NCI-H2107 treated with DMSO at 0.1 percent for 48 hours (cell line): ENCODE data around the gene FCAMR.

Source experiments
- DNase-seq: peaks from one replicate; lab custom pipeline; 2025; ENCODE audit not compliant: unreplicated experiment; lab: John Stamatoyannopoulos, UW

FCAMR gene

DNA sequence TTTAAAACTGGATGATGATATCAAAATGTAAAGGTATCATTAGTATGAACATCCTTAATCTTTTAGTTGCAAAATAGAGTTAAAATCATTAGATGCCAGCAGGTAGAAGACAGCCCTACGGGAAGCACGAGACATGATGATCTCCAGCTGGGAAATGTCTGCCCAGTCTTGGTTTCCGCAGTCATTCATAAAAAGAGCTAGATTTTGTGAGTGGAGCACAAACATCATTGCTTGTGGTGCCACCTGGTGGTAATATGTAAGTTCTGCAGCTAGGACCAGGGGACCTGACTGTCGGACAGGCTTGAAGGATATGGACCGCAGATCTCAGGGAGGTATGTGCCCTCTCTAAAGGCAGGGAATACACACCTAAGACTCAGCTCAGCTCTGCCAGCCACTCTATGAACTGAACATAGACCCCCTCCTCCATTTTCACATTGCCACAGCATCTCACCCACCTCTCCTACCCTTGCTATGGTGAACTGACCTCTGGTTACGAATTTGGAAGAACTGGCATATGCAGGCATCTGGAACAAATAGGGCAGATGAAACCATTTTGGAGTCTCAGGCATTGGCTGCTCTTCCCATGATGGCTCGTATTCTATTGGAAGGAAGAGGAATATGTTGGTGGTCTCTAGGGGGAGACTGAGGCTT lies 57.7 kb downstream of the FCAMR start:
- DNase-seq, result peak; percentile 94

DNA sequence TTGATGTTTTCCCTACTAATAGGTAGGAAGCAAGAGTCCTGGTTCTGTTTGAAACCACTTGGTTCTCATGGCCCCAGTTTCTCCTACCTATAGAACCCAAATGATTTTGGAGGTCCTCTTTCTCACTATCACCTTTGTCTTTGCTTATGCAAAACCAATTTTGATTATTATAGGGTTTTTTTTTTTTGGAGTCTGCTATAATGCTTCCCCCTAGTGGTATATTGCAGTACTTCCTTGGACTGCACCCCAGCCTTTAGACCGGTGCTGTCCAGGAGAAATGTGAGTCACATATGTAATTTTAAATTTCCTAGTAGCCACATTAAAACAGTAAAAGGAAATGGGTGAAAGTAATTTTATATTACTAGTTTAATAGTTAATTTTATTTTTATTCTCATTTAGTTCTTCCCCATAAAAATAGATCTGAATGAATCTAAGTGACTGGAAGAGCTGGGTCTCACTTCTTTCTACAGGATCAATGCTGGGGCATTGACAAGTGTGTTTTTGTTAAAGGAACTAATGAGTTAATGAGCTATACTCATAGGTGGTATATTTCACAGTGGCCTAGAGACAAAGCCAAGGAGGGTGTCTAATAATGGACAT lies 59.1 kb downstream of the FCAMR start:
- DNase-seq, result peak; percentile 62

DNA sequence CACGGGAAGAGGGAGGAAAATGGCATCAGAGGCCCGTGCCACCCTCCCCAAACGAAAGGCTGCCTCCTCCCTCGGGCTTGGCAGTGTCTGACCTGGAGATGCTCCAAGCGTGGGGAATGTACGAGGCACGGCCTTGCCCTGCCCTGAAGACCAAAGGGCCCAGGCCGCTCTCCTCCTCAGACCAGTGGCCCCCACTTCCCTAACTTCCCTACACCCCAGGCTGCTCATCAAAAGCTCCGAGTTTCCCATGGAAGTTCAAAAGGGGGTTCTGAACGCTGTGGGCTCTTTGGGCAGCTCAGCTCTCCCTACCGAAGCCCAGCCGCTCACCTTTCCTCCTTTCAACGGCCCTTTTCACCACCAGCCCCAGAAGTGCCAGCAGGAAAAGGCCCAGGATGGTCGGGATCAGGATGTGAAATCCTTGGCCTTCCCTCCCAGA lies 60.4 kb downstream of the FCAMR start:
- DNase-seq, result no peak

DNA sequence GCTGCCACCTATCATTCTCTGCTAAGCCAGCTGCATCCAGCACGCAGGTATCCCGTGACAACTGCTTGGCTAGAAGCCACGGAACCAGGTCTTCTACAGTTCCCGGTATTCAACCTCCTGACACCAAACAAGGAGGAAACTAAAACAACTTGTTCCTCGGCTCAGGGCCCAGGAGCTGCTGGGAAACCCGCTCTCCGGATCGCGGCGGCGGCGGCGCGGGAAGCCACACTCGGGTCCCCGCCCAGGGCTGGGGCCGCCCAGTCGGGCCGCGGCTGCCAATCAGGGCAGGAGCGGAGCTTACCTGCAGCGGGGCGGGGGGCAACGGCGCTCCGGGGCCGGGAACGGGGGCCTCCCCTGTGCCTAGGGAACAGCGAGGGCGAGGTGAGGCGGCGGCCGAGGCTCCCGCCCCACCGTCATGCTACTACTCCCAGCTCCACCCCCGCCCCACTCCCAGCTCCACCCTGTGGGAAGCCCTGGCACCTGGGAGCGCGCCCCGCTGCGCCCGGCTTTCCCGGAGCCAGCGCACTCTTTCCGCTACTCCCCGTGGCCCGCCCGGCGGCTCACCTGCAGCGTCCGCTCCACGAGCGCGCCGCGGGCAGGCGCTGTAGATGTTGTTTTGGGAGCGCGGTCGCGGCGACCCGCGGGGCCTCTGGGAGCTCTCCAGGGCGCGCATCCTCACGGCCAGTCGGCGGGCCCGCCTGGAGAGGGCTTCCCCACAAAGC lies 60.9 kb downstream of the FCAMR start:
- DNase-seq, result peak; percentile 68

DNA sequence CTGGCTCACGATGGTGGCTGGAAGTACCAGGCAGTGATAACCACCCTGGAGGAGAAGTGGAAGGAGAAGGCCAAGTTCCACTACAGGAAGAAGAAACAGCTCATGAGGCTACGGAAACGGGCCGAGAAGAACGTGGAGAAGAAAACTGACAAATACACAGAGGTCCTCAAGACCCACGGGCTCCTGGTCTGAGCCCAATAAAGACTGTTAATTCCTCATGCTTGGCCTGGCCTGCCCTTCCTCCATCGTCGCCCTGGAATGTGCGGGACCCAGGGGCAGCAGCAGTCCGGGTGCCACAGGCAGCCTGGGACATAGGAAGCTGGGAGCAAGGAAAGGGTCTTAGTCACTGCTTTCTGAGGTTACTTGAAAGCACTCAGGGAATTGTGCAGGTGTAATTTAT lies 62.2 kb downstream of the FCAMR start:
- DNase-seq, result no peak
